ENCODE results near the gene WRNIP1. TPM values are rescaled to one million over a fixed set of nuclear protein-coding genes. Genes with fewer than 3 reads are reported as not detected.

Gene WRNIP1
- total and polyA plus RNA-seq, 2 of the 4 experiments (the other 2 are of a cell fraction), result 43.7 to 47.1 TPM

- TF ChIP-seq MAZ (IDR thresholded peaks at IDR 0.05; ENCODE audit: borderline replicate concordance, low read depth, low read length), result no peak
- TF ChIP-seq SMC3 (IDR thresholded peaks at IDR 0.05; ENCODE audit: low read depth, low read length), result no peak
Measured at GRCh38 chr6:2766767-2767656, 1.8 kb downstream of the WRNIP1 start (continued).

Measured in IMR-90 (cell line).